ENCODE measurements around the gene FBXW5. TPM values are rescaled to one million over a fixed set of nuclear protein-coding genes. Genes with fewer than 3 reads are reported as not detected.

FBXW5 gene
- total and polyA plus RNA-seq, 2 donors (not counting 3 experiments of a cell fraction or from before 2014, with no cell fraction given) = 97.3 to 151 TPM

DNA sequence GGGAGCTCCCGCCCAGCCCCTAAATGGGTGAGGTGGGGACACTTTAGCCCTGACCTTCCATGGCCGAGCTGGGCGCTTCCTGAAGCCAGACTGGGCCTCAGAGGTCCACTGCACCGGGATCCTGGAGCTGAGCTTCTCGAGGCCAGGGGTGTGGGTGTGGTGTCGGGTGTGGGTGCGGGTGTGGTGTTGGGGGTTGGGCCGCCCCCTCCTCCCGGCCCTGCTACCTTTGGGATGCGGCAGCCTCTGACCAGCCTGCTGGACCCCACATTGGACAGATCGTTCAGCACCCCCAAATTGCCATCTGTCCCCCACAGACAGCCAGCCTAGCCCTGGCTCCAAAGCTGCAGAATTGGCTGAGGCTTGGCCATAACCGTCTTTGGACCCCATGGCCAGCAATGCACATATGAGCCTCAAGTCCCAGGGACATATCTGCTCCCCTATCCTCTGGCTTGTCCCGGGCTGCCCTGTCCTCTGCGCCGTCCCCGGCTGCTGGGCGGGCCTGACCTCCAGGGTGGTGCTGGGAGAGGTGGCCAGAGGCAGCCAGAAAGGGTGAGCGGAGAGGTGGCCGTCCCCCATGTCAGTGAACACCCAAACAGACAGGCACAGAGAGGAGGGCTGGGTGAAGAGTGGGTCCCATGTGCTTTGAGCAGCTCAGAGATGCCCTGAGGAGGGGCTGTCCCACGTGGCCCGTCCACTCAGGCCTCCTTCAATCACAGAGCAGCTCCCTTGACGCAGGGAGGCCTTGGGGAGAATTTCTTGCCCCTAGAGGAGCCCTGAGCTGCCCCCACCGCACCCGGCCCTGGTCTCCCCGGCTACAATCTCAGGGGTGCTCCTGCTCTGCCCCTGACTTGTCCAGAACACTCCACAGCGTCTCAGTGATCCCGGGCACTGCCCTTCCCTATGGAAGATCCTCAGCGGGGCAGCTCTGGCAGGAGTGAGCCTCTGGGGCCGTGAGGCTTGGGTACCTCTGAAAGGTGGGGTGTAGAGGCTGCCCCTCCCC lies 29.4 kb upstream of the FBXW5 start:
- dilution Hi-C loops (cut with MboI; ENCODE audit: extremely low pct_ligation_motif_present, low sequenced_read_pairs) = no loop called here
- TF ChIP-seq EZH2 (IDR thresholded peaks at IDR 0.05; ENCODE audit: borderline replicate concordance, low read depth, low read length, severe bottlenecking) (no peak), JUN (IDR thresholded peaks at IDR 0.05; ENCODE audit: borderline replicate concordance, insufficient read depth, insufficient read length, low read depth) (no peak), FOS (IDR thresholded peaks at IDR 0.05; ENCODE audit: borderline replicate concordance, insufficient read depth, low read length) (no peak), POLR2A (IDR thresholded peaks at IDR 0.05; ENCODE audit: low read depth, low read length) (no peak), POLR2AphosphoS5 (IDR thresholded peaks at IDR 0.05; ENCODE audit: insufficient read depth, low read depth, low read length) (no peak), MYC (IDR thresholded peaks at IDR 0.05; ENCODE audit: low read depth, low read length) (no peak)
- TF ChIP-seq, protein P1, sequence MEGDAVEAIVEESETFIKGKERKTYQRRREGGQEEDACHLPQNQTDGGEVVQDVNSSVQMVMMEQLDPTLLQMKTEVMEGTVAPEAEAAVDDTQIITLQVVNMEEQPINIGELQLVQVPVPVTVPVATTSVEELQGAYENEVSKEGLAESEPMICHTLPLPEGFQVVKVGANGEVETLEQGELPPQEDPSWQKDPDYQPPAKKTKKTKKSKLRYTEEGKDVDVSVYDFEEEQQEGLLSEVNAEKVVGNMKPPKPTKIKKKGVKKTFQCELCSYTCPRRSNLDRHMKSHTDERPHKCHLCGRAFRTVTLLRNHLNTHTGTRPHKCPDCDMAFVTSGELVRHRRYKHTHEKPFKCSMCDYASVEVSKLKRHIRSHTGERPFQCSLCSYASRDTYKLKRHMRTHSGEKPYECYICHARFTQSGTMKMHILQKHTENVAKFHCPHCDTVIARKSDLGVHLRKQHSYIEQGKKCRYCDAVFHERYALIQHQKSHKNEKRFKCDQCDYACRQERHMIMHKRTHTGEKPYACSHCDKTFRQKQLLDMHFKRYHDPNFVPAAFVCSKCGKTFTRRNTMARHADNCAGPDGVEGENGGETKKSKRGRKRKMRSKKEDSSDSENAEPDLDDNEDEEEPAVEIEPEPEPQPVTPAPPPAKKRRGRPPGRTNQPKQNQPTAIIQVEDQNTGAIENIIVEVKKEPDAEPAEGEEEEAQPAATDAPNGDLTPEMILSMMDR (IDR thresholded peaks at IDR 0.05; ENCODE audit: extremely low read depth in 1 of 2, insufficient read depth in 1 of 2, low read depth in 1 of 2, low read length in 2 of 2) = no peak
- TF ChIP-seq, protein P2, sequence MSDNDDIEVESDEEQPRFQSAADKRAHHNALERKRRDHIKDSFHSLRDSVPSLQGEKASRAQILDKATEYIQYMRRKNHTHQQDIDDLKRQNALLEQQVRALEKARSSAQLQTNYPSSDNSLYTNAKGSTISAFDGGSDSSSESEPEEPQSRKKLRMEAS (IDR thresholded peaks at IDR 0.05; ENCODE audit: insufficient read depth, insufficient read length) = no peak
- no peak overlapping the region for H3K27ac ChIP-seq (ENCODE audit: insufficient read depth, low read depth, low read length)
- H3K36me3 ChIP-seq (ENCODE audit: control insufficient read depth in 2 of 2, extremely low read depth in 1 of 2, insufficient read depth in 2 of 2, low read length in 2 of 2) = no peaks in the 10 kb centered on the region
- intact Hi-C loops (cut with micrococcal nuclease) = no loop called here
- DNase-seq (ENCODE audit: low read depth, low spot score) (no peak), FAIRE-seq (no peak)
- no peaks in the 10 kb centered on the region for H3K4me1 ChIP-seq (ENCODE audit: control insufficient read depth, extremely low read depth, insufficient read depth, low read length)
- H3K9ac ChIP-seq (replicated peaks; ENCODE audit: extremely low read depth, insufficient read depth, low read length) = no peak overlapping the region
- BruUV-seq (replicated peaks) = no TSS peak
- no peak overlapping the region for H3K4me2 ChIP-seq (ENCODE audit: insufficient read depth, low read length)
- no peaks in the 10 kb centered on the region for H3K9me3 ChIP-seq (replicated peaks; ENCODE audit: control insufficient read depth, insufficient read depth, low read length)
- H3K4me3 ChIP-seq (replicated peaks in 1 of 3; ENCODE audit: insufficient read depth in 1 of 3, low read depth in 1 of 3, low read length in 3 of 3) = no peak overlapping the region
- no peaks in the 10 kb centered on the region for H3K27me3 ChIP-seq (ENCODE audit: control insufficient read depth in 2 of 2, insufficient read depth in 2 of 2, low read length in 2 of 2)
- ChIA-PET CTCF (interaction anchor here (0.9 to 1.8 kb wide), 4 partner anchors 38 to 61 kb away, joined by 3 to 9 read pairs (median 4); no protein-coding TSS in a partner anchor), POLR2A (no interaction called here)
- H4K20me1 ChIP-seq (replicated peaks; ENCODE audit: control insufficient read depth, extremely low read depth, insufficient read depth, low read length) = no peaks in the 10 kb centered on the region
- no peak overlapping the region for H2AFZ ChIP-seq (ENCODE audit: low read depth, low read length)
- no peaks in the 10 kb centered on the region for H3K79me2 ChIP-seq (ENCODE audit: control insufficient read depth, insufficient read depth, low read length)
- H3K9me1 ChIP-seq (replicated peaks; ENCODE audit: control insufficient read depth, extremely low read depth, insufficient read depth, low read length) = no peaks in the 10 kb centered on the region

Data from endothelial cell of umbilical vein (primary cell).